K562 (cell line): ENCODE measurements around the gene VAPB.

Source experiments
- CEBPB ChIP-seq: fragments of 450-650 bp; IDR thresholded peaks from 2 replicates; pipeline ENCODE4 v1.6.1; 2016; ENCODE audit warnings: missing genetic modification characterization, missing compliant biosample characterization
- EZH2 ChIP-seq: IDR thresholded peaks from 2 replicates; pipeline ENCODE4 v1.6.1; 2012; ENCODE audit warnings: low read depth, mild to moderate bottlenecking, inconsistent platforms, low read length, borderline replicate concordance
- MYNN ChIP-seq, 2 experiments: sonication (generic); formaldehyde crosslinking in 1 of 2; IDR thresholded peaks; 2 replicates each; pipeline versions ENCODE4 v1.5.0 to v1.6.1; 2016 to 2020; ENCODE audit warnings: antibody characterized with exemption in 1 of 2, missing genetic modification reagents in 1 of 2
- NFE2L1 ChIP-seq: fragments of 450-650 bp; IDR thresholded peaks from 2 replicates; pipeline ENCODE4 v1.6.1; 2016; ENCODE audit warnings: missing genetic modification characterization, low read depth, mild to moderate bottlenecking, missing compliant biosample characterization, moderate library complexity, borderline replicate concordance
- POLR2AphosphoS5 ChIP-seq: IDR thresholded peaks from 2 replicates; pipeline ENCODE4 v1.6.1; 2011; ENCODE audit warnings: mild to moderate bottlenecking, low read depth, low read length, moderate library complexity; ENCODE audit not compliant: control insufficient read depth, insufficient read depth
- RCOR1 ChIP-seq, 2 experiments: IDR thresholded peaks; 2 replicates each; pipeline ENCODE4 v1.6.1; 2012; ENCODE audit warnings: low read depth in 2 of 2, low read length in 2 of 2, borderline replicate concordance in 1 of 2, improper control_type of control experiment in 1 of 2
- TAF9B ChIP-seq: fragments of 450-650 bp; IDR thresholded peaks from 2 replicates; pipeline ENCODE4 v1.6.1; 2018; ENCODE audit warnings: mild to moderate bottlenecking; ENCODE audit not compliant: partially characterized antibody
- ZNF79 ChIP-seq: fragments of 250-450 bp; sonication (Bioruptor Pico); IDR thresholded peaks from 2 replicates; pipeline ENCODE4 v1.4.0; 2020; ENCODE audit warnings: low read depth, mild to moderate bottlenecking, moderate library complexity
- TF ChIP-seq, protein P1 (sequence below): sonication (generic); formaldehyde crosslinking; IDR thresholded peaks from 2 replicates; pipeline ENCODE4 v1.8.0; 2022; ENCODE audit warnings: missing genetic modification reagents, mild to moderate bottlenecking, borderline replicate concordance
- TF ChIP-seq, protein P2 (sequence below): sonication (generic); formaldehyde crosslinking; IDR thresholded peaks from 2 replicates; pipeline ENCODE4 v1.8.1; 2022; ENCODE audit warnings: missing genetic modification reagents

DNA sequence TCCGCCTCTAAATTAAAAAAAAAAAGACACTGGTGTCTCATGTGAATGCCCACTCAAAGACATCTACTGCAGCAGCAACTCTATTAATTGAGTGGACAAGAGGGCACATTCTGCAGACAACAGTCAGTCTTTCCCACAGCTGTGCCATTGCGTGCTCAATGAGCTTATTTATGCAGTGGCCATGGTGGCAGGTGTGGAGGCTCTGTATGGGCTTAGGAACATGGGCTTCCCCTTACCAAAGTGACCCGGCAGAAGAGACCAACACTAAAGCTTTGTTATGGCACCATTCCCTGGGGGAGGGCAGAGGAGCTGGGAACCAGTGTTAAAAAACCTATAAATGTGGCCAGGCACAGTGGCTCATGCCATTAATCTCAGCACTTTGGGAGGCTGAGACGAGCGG is 4.2 kb upstream of the VAPB start:
- TF ChIP-seq EZH2 (no peak), TAF9B (no peak), RCOR1 (IDR thresholded peaks at IDR 0.05; ENCODE audit: borderline replicate concordance in 1 of 2, low read depth in 2 of 2, low read length in 2 of 2) (no peak), MYNN (IDR thresholded peaks at IDR 0.05) (no peak), MYNN (CRISPR knock-in tag; IDR thresholded peaks at IDR 0.05) (no peak), NFE2L1 (tag) (no peak), ZNF79 (CRISPR knock-in tag) (no peak), CEBPB (tag) (no peak), POLR2AphosphoS5 (no peak)
- TF ChIP-seq, protein P1, sequence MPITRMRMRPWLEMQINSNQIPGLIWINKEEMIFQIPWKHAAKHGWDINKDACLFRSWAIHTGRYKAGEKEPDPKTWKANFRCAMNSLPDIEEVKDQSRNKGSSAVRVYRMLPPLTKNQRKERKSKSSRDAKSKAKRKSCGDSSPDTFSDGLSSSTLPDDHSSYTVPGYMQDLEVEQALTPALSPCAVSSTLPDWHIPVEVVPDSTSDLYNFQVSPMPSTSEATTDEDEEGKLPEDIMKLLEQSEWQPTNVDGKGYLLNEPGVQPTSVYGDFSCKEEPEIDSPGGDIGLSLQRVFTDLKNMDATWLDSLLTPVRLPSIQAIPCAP (CRISPR knock-in tag), result no peak
- TF ChIP-seq, protein P2, sequence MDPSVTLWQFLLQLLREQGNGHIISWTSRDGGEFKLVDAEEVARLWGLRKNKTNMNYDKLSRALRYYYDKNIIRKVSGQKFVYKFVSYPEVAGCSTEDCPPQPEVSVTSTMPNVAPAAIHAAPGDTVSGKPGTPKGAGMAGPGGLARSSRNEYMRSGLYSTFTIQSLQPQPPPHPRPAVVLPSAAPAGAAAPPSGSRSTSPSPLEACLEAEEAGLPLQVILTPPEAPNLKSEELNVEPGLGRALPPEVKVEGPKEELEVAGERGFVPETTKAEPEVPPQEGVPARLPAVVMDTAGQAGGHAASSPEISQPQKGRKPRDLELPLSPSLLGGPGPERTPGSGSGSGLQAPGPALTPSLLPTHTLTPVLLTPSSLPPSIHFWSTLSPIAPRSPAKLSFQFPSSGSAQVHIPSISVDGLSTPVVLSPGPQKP, result no peak
